Measurements from ENCODE around the gene EIF6. TPM values are rescaled to one million over a fixed set of nuclear protein-coding genes. Genes with fewer than 3 reads are reported as not detected.

EIF6 gene
- total RNA-seq (124 and 153 TPM in 2 replicates), polyA plus RNA-seq (286 and 383 TPM in 2 replicates), polyA minus RNA-seq (117 and 150 TPM in 2 replicates), Bru-seq, nascent RNA (percentile 76 among the genes with signal in this experiment), BruChase-seq, experiment 1, labeled RNA remaining after a 6-hour chase (percentile 85 among the genes with signal in this experiment), BruChase-seq, experiment 2, labeled RNA remaining after a 2-hour chase (percentile 76 among the genes with signal in this experiment)
- polyA plus RNA-seq (2011; cell fraction: cytosol; rRNA removed), result 212 and 219 TPM in 2 replicates
- 121 and 152 TPM in 2 replicates for polyA plus RNA-seq (2011; cell fraction: nucleus; rRNA removed)
- 128 and 134 TPM in 2 replicates for polyA plus RNA-seq (2012)
- 111 TPM for polyA minus RNA-seq (2011; cell fraction: cytosol; rRNA and poly(A)+ RNA removed)
- polyA minus RNA-seq (2011; cell fraction: nucleus; rRNA and poly(A)+ RNA removed), result 22.6 and 26.3 TPM in 2 replicates
- long read RNA-seq, transcript EIF6-203 (7 exons, 1,289 nt), result major isoform, 369 of 477 reads
- long read RNA-seq, transcript EIF6-202 (5 exons, 1,017 nt), result minor isoform, 12 of 477 reads
- long read RNA-seq, transcript EIF6-206 (6 exons, 932 nt), result minor isoform, 8 of 477 reads
- long read RNA-seq, transcript EIF6-201 (6 exons, 1,252 nt), result minor isoform, 55 of 477 reads
- long read RNA-seq, partial matches to known transcripts, result 19 of 477 reads
- long read RNA-seq, other reads (novel, unspliced or antisense), result 13 of 477 reads

DNA sequence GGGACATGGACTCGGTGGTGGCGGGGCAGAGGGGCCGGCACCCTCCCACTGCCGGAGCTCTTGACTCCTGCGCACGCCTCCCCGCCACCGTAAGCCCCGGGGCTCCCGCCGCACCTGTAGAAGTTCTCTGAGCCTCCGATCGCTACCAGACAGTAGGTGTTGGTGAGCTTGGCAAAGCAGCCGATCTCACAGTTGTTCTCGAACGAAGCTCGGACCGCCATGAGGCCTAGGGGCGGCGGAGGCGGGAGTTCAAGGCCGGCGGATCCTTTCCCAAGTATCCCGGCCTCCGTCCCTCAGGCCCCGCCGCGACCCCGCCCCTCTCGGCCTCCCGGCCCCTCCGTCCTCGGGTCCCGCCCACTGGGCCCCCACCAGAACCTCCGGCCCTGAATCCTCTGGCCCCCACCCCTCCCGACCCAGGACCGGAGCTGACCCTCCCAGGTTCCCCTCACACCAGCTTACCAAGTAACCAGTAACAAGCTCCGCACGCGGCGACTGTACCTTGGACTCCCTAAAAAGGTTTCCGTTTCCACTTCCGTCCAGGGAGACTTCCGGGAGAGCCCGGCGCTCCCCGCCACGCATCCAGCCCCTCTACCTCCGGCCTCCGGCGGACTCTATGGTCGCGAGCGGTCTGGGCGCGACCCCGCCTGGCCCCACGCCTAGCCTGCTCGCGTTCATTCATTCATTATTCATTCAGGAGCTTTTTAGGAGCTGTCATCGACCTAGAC is at the start of gene EIF6:
Gene EIF6 (minus strand): TSS at position 506 of the 725 bp plus-strand sequence. CDS start 285 bp downstream, at position 221.
- peak; percentile 77 for DNase-seq (ENCODE audit: low read depth, low spot score)
- ChIA-PET CTCF (interaction anchor here (0.7 to 1.8 kb wide), 6 partner anchors 12 to 163 kb away, joined by 3 to 11 read pairs (median 9); partner anchors contain the start of gene GDF5), POLR2A (interaction anchor here (0.6 to 1.6 kb wide), 6 partner anchors 9 to 377 kb away, joined by 3 to 5 read pairs (median 4); partner anchors contain the start of genes CEP250 and EDEM2)
- Histone ChIP-seq H3K79me2 (ENCODE audit: control insufficient read depth, insufficient read depth, low read length) (peaks cover 33% of the 10 kb centered on the region), H3K4me3 (replicated peaks in 1 of 3; ENCODE audit: insufficient read depth in 1 of 3, low read depth in 1 of 3, low read length in 3 of 3) (peak within 1 kb of the TSS; percentile 82 to 93 (median 89)), H3K9me1 (replicated peaks; ENCODE audit: control insufficient read depth, extremely low read depth, insufficient read depth, low read length) (no peaks in the 10 kb centered on the region), H3K9ac (replicated peaks; ENCODE audit: extremely low read depth, insufficient read depth, low read length) (peak within 1 kb of the TSS; percentile 89), H3K4me1 (ENCODE audit: control insufficient read depth, extremely low read depth, insufficient read depth, low read length) (peaks cover 12% of the 10 kb centered on the region), H2AFZ (ENCODE audit: low read depth, low read length) (peak within 1 kb of the TSS; percentile 98), H3K36me3 (ENCODE audit: control insufficient read depth in 2 of 2, extremely low read depth in 1 of 2, insufficient read depth in 2 of 2, low read length in 2 of 2) (peaks cover 10 to 13% of the 10 kb centered on the region in 2 experiments), H3K27ac (ENCODE audit: insufficient read depth, low read depth, low read length) (peak within 1 kb of the TSS; percentile 59), H3K27me3 (ENCODE audit: control insufficient read depth in 2 of 2, insufficient read depth in 2 of 2, low read length in 2 of 2) (no peaks in the 10 kb centered on the region), H3K9me3 (replicated peaks; ENCODE audit: control insufficient read depth, insufficient read depth, low read length) (no peaks in the 10 kb centered on the region), H3K4me2 (ENCODE audit: insufficient read depth, low read length) (peak within 1 kb of the TSS; percentile 87), H4K20me1 (replicated peaks; ENCODE audit: control insufficient read depth, extremely low read depth, insufficient read depth, low read length) (no peaks in the 10 kb centered on the region)
- no peak for TF ChIP-seq CTCF (IDR thresholded peaks at IDR 0.05; ENCODE audit: extremely low read depth in 1 of 2, insufficient read depth in 1 of 2, low read depth in 1 of 2, low read length in 2 of 2)
- TF ChIP-seq POLR2A (IDR thresholded peaks at IDR 0.05; ENCODE audit: low read depth, low read length), result peak; percentile 67
- no peak for TF ChIP-seq FOS (IDR thresholded peaks at IDR 0.05; ENCODE audit: borderline replicate concordance, insufficient read depth, low read length)
- peak; percentile 9 for TF ChIP-seq MAX (IDR thresholded peaks at IDR 0.05; ENCODE audit: insufficient read depth, insufficient read length)
- TF ChIP-seq POLR2AphosphoS5 (IDR thresholded peaks at IDR 0.05; ENCODE audit: insufficient read depth, low read depth, low read length), result peak; percentile 78
- TF ChIP-seq GATA2 (IDR thresholded peaks at IDR 0.05; ENCODE audit: insufficient read depth, insufficient read length, low read depth, low read length), result no peak
- no peak for TF ChIP-seq MYC (IDR thresholded peaks at IDR 0.05; ENCODE audit: low read depth, low read length)
- no peak for TF ChIP-seq EZH2 (IDR thresholded peaks at IDR 0.05; ENCODE audit: borderline replicate concordance, low read depth, low read length, severe bottlenecking)
- no peak for TF ChIP-seq JUN (IDR thresholded peaks at IDR 0.05; ENCODE audit: borderline replicate concordance, insufficient read depth, insufficient read length, low read depth)
- no TSS peak for BruUV-seq (replicated peaks)
- peak; percentile 92 for FAIRE-seq
- intact Hi-C loops (cut with micrococcal nuclease), result loop anchor here (1.0 kb wide), 1 partner anchor 20 kb away; no protein-coding TSS in a partner anchor
- dilution Hi-C loops (cut with MboI; ENCODE audit: extremely low pct_ligation_motif_present, low sequenced_read_pairs), result no loop called here

Data from endothelial cell of umbilical vein (primary cell).